Suprapubic skin (tissue), 4 donors: ENCODE results near the gene FRAS1. TPM values are rescaled to one million over a fixed set of nuclear protein-coding genes. Genes with fewer than 3 reads are reported as not detected.

Source experiments
- DNase-seq, 2 donors: peaks; one replicate each; pipeline ENCODE4 v3.0.0-alpha.2; 2019; ENCODE audit warnings: low spot score in 2 of 2
- H3K27ac ChIP-seq: fragments of 200-600 bp; sonication (generic); one replicate; pipeline ENCODE4 v1.5.1; 2019
- H3K27me3 ChIP-seq: fragments of 200-600 bp; sonication (generic); one replicate; pipeline ENCODE4 v1.5.1; 2019
- H3K36me3 ChIP-seq: fragments of 200-600 bp; sonication (generic); one replicate; pipeline ENCODE4 v1.5.1; 2019
- H3K4me1 ChIP-seq: fragments of 200-600 bp; sonication (generic); one replicate; pipeline ENCODE4 v1.5.1; 2019
- H3K4me3 ChIP-seq: fragments of 200-600 bp; sonication (generic); one replicate; pipeline ENCODE4 v1.5.1; 2019; ENCODE audit warnings: mild to moderate bottlenecking
- H3K9me3 ChIP-seq: fragments of 200-600 bp; sonication (generic); one replicate; pipeline ENCODE4 v1.5.1; 2019
- CTCF ChIP-seq, 2 donors: fragments of 200-600 bp in 1 of 2; fragments of 450-650 bp in 1 of 2; sonication (generic) in 1 of 2; IDR thresholded peaks; one replicate each; pipeline ENCODE4 v1.5.1; 2016 to 2019; ENCODE audit warnings: antibody characterized with exemption in 2 of 2, mild to moderate bottlenecking in 1 of 2, moderate library complexity in 1 of 2
- EP300 ChIP-seq: sonication (generic); formaldehyde crosslinking; IDR thresholded peaks from one replicate; pipeline ENCODE4 v1.6.1; 2017; ENCODE audit warnings: antibody characterized with exemption
- POLR2A ChIP-seq, 2 donors: fragments of 450-650 bp; IDR thresholded peaks; one replicate each; pipeline ENCODE4 v1.6.1; 2017; ENCODE audit warnings: antibody characterized with exemption in 2 of 2, mild to moderate bottlenecking in 2 of 2, moderate library complexity in 2 of 2
- POLR2AphosphoS5 ChIP-seq, 3 donors: sonication (generic); formaldehyde crosslinking; IDR thresholded peaks; one replicate each; pipeline ENCODE4 v1.6.1; 2017; ENCODE audit warnings: antibody characterized with exemption in 3 of 3
- WGBS: methylation state at CpG from one replicate; pipeline ENCODE4 v1.1.5; 2018; 5-methylcytosine and 5-hydroxymethylcytosine counted together
- total RNA-seq, 4 donors: library from RNA; depleted of rRNA; stranded (reverse); fragments of >200 nt; gene quantifications; one replicate each; pipeline ENCODE4 v1.1.0, GENCODE V29; 2016

The FRAS1 gene
- total RNA-seq, 4 donors from 2014 or later: 1.4 to 24.9 (median 3.8) TPM

- no peak for DNase-seq
- 70% methylated on average over 2 of the region's 2 CpGs for WGBS
- no peak for TF ChIP-seq POLR2A (IDR thresholded peaks at IDR 0.05)
- no peak for TF ChIP-seq EP300
- TF ChIP-seq POLR2AphosphoS5 (IDR thresholded peaks at IDR 0.05): no peak
- no peak for TF ChIP-seq CTCF (IDR thresholded peaks at IDR 0.05)
Observed at GRCh38 chr4:78288327-78288726, 231.2 kb downstream of the FRAS1 start.

DNA sequence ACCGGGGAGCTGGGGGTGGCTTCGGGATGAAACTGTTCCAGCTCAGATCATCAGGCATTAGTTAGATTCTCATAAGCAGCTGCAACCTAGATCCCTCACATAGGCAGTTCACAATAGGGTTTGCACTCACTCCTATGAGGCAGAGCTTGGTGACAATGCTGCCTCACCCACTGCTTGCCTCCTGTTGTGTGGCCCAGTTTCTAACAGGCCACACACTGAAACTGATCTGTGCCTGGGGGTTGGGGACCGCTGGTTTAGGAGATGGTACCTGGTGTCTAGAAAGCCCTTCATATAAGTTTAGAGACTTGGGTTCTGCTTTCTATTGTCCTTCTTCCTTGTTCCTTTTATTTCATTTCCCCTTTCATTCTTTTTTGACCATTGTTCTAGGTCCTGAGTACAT, 234.2 kb downstream of the FRAS1 start:
- no peak for TF ChIP-seq POLR2A (IDR thresholded peaks at IDR 0.05)
- no peak for TF ChIP-seq EP300
- TF ChIP-seq POLR2AphosphoS5 (IDR thresholded peaks at IDR 0.05): no peak
- TF ChIP-seq CTCF (IDR thresholded peaks at IDR 0.05): no peak
- WGBS: 81% methylated on average over 3 of the region's 3 CpGs

More at GRCh38 chr4:78288327-78288726, 231.2 kb downstream of the FRAS1 start:
- H3K9me3 ChIP-seq: no peaks in the 10 kb centered on the region
- H3K36me3 ChIP-seq: no peaks in the 10 kb centered on the region
- no peak overlapping the region for H3K4me3 ChIP-seq
- peaks cover 6% of the 10 kb centered on the region for H3K4me1 ChIP-seq
- H3K27me3 ChIP-seq: no peaks in the 10 kb centered on the region
- H3K27ac ChIP-seq: no peak overlapping the region

DNA sequence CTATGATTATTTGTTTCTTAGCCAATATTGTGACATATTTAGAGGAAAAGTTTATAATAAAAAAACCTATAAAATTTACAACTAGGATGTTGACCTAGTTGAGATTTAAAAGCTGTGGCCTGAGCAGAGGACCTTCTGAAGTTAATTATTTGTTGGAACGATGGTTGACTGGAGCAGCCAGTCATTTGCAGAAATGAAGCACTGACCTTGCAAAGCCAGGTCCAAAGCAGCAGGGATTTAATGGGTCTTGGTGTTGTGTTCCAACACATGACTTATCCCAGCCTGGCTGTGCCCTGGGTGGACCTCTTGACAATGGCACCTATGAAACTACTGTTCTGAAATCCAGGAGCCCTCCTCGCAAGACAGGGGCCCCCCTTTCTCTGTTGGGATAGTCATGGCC, 235.2 kb downstream of the FRAS1 start:
- Histone ChIP-seq H3K27ac (no peak overlapping the region), H3K9me3 (no peaks in the 10 kb centered on the region), H3K4me3 (no peak overlapping the region), H3K36me3 (no peaks in the 10 kb centered on the region), H3K4me1 (peaks cover 23% of the 10 kb centered on the region), H3K27me3 (no peaks in the 10 kb centered on the region)
- no peak for DNase-seq
- TF ChIP-seq POLR2A (IDR thresholded peaks at IDR 0.05) (no peak), CTCF (IDR thresholded peaks at IDR 0.05) (no peak), POLR2AphosphoS5 (IDR thresholded peaks at IDR 0.05) (no peak), EP300 (no peak)
- 60% methylated on average over 2 of the region's 2 CpGs for WGBS

More for the DNA sequence above, 234.2 kb downstream of the FRAS1 start:
- H3K27me3 ChIP-seq: no peaks in the 10 kb centered on the region
- no peak for DNase-seq
- H3K4me3 ChIP-seq: no peak overlapping the region
- H3K4me1 ChIP-seq: peaks cover 13% of the 10 kb centered on the region
- no peaks in the 10 kb centered on the region for H3K36me3 ChIP-seq
- H3K9me3 ChIP-seq: no peaks in the 10 kb centered on the region
- H3K27ac ChIP-seq: no peak overlapping the region

GRCh38 chr4:78292856-78293255, 235.7 kb downstream of the FRAS1 start:
- DNase-seq: no peak
- Histone ChIP-seq H3K4me1 (peaks cover 27% of the 10 kb centered on the region), H3K9me3 (no peaks in the 10 kb centered on the region), H3K4me3 (no peak overlapping the region), H3K27ac (no peak overlapping the region), H3K36me3 (no peaks in the 10 kb centered on the region), H3K27me3 (no peaks in the 10 kb centered on the region)
- TF ChIP-seq EP300 (no peak), POLR2AphosphoS5 (IDR thresholded peaks at IDR 0.05) (no peak), POLR2A (IDR thresholded peaks at IDR 0.05) (no peak), CTCF (IDR thresholded peaks at IDR 0.05) (no peak)
- WGBS: 61% methylated on average over 2 of the region's 2 CpGs

DNA sequence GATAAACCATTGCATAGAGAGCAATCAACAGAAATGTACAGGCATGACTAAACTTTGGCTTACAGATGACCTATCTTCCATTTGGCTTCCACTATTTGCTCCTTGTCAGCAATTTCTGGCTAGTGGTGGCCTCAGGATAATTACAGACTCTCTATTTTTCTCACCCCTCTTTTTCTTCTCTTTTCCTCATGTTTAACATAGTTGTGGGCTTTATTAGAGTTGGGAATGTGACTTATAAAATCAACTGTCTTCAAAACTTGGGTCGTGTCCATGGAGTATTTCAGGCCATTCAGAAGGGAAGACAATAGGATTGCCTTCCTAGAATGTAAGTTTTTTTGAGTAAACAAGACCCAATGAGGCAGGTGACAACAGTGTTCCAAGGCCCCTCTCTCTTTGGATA, 236.2 kb downstream of the FRAS1 start:
- Histone ChIP-seq H3K9me3 (no peaks in the 10 kb centered on the region), H3K27me3 (no peaks in the 10 kb centered on the region), H3K36me3 (no peaks in the 10 kb centered on the region), H3K4me1 (peaks cover 27% of the 10 kb centered on the region), H3K27ac (peak overlapping the region; percentile 5), H3K4me3 (no peak overlapping the region)
- 39% methylated on average over 1 of the region's 1 CpG for WGBS
- TF ChIP-seq POLR2A (IDR thresholded peaks at IDR 0.05) (no peak), EP300 (no peak), POLR2AphosphoS5 (IDR thresholded peaks at IDR 0.05) (no peak), CTCF (IDR thresholded peaks at IDR 0.05) (no peak)
- no peak for DNase-seq
